Lung (tissue), 12 donors: ENCODE measurements around the gene POLDIP2. TPM values are rescaled to one million over a fixed set of nuclear protein-coding genes. Genes with fewer than 3 reads are reported as not detected.

ENCODE experiments used
- ATAC-seq: fragments of 200-7000 bp; cut with Tn5 transposase; one replicate; pipeline ENCODE4 v1.9.1; 2020; ENCODE audit warnings: moderate number of reproducible peaks; ENCODE audit not compliant: insufficient read depth, low FRiP score
- DNase-seq, 3 donors: peaks; one replicate each; pipeline ENCODE4 v3.0.0-alpha.2; 2013 to 2017
- H3K27ac ChIP-seq, 2 donors: one replicate each; pipeline ENCODE4 v1.5.1; 2013; ENCODE audit warnings: mild to moderate bottlenecking in 2 of 2, moderate library complexity in 2 of 2, control low read depth in 1 of 2, inconsistent platforms in 1 of 2, low read depth in 1 of 2, low read length in 1 of 2
- H3K27me3 ChIP-seq, 3 donors: one replicate each; pipeline ENCODE4 v1.5.1; 2013; ENCODE audit warnings: low read length in 2 of 3; ENCODE audit not compliant: control insufficient read depth in 3 of 3, insufficient read depth in 3 of 3
- H3K36me3 ChIP-seq, 4 donors: one replicate each; pipeline ENCODE4 v1.5.1; 2013; ENCODE audit warnings: low read length in 4 of 4, mild to moderate bottlenecking in 1 of 4, moderate library complexity in 1 of 4; ENCODE audit not compliant: control insufficient read depth in 4 of 4, insufficient read depth in 4 of 4
- H3K4me1 ChIP-seq, 5 donors: one replicate each; pipeline ENCODE4 v1.5.1; 2013; ENCODE audit warnings: low read length in 5 of 5, mild to moderate bottlenecking in 2 of 5, moderate library complexity in 1 of 5; ENCODE audit not compliant: control insufficient read depth in 5 of 5, insufficient read depth in 5 of 5
- H3K4me3 ChIP-seq: one replicate; pipeline ENCODE4 v1.5.1; 2013; ENCODE audit warnings: mild to moderate bottlenecking, control low read depth, moderate library complexity
- H3K9ac ChIP-seq, 2 donors: one replicate each; pipeline ENCODE4 v1.5.1; 2013; ENCODE audit warnings: low read length in 2 of 2, control low read depth in 1 of 2; ENCODE audit not compliant: insufficient read depth in 1 of 2
- H3K9me3 ChIP-seq, 4 donors: one replicate each; pipeline ENCODE4 v1.5.1; 2013; ENCODE audit warnings: low read length in 3 of 4, mild to moderate bottlenecking in 1 of 4, moderate library complexity in 1 of 4; ENCODE audit not compliant: control insufficient read depth in 4 of 4, insufficient read depth in 3 of 4
- CTCF ChIP-seq: IDR thresholded peaks from 2 replicates; pipeline ENCODE4 v1.5.1; 2012; ENCODE audit warnings: mild to moderate bottlenecking; ENCODE audit errors: control extremely low read depth, extremely low read depth
- WGBS, 2 donors: extraction: QIAGEN DNeasy Blood & Tissue Kit; methylation state at CpG; one replicate each; pipeline ENCODE4 v1.1.7; 2013; 5-methylcytosine and 5-hydroxymethylcytosine counted together
- polyA plus RNA-seq, 2 donors: library from polyadenylated mRNA; stranded (reverse); fragments of 200-250 nt; gene quantifications; one replicate each; pipeline ENCODE4 v1.2.1, GENCODE V29; 2013
- total RNA-seq, 2 donors: library from RNA; depleted of rRNA in 1 of 2; stranded (reverse); fragments of >200 nt in 1 of 2; gene quantifications; one replicate each; pipeline ENCODE4 v1.2.1, GENCODE V29; 2014 to 2021
- donor health status: control.
- donor health status: control.
- donor health status: Bipolar disorder and iron deficiency.
- donor health status: healthy.
- donor health status: DM: yes; HTN: yes; CAD: no.

The POLDIP2 gene
- total and polyA plus RNA-seq, 4 donors = 38.7 to 82.6 (median 62.3) TPM

- peaks cover 0 to 21% (median 10%) of the 10 kb centered on the region in 5 donors for H3K4me1 ChIP-seq
- H3K4me3 ChIP-seq = no peak overlapping the region
- WGBS, 2 donors = 93 to 94% methylated on average over 23 of the region's 23 CpGs
- no peak for DNase-seq
- H3K36me3 ChIP-seq = peaks cover 0 to 9% (median 0%) of the 10 kb centered on the region in 4 donors
- H3K27me3 ChIP-seq = no peaks in the 10 kb centered on the region
- no peaks in the 10 kb centered on the region for H3K9me3 ChIP-seq
- no peak for TF ChIP-seq CTCF
- H3K27ac ChIP-seq = no peak overlapping the region
- no peak overlapping the region for H3K9ac ChIP-seq
- ATAC-seq = no peak
Measured at GRCh38 chr17:28368915-28369683, 11.8 kb upstream of the POLDIP2 start.

- DNase-seq = no peak
- TF ChIP-seq CTCF = no peak
- Histone ChIP-seq H3K9ac (no peak overlapping the region), H3K36me3 (peaks cover 0 to 15% (median 5%) of the 10 kb centered on the region in 4 donors), H3K27ac (no peak overlapping the region), H3K4me1 (peaks cover 0 to 21% (median 10%) of the 10 kb centered on the region in 5 donors), H3K4me3 (no peak overlapping the region), H3K27me3 (no peaks in the 10 kb centered on the region), H3K9me3 (no peaks in the 10 kb centered on the region)
- 79 to 94% methylated on average over 5 of the region's 5 CpGs for WGBS, 2 donors
- no peak for ATAC-seq
Measured at GRCh38 chr17:28368306-28368831, 11.0 kb upstream of the POLDIP2 start.

DNA sequence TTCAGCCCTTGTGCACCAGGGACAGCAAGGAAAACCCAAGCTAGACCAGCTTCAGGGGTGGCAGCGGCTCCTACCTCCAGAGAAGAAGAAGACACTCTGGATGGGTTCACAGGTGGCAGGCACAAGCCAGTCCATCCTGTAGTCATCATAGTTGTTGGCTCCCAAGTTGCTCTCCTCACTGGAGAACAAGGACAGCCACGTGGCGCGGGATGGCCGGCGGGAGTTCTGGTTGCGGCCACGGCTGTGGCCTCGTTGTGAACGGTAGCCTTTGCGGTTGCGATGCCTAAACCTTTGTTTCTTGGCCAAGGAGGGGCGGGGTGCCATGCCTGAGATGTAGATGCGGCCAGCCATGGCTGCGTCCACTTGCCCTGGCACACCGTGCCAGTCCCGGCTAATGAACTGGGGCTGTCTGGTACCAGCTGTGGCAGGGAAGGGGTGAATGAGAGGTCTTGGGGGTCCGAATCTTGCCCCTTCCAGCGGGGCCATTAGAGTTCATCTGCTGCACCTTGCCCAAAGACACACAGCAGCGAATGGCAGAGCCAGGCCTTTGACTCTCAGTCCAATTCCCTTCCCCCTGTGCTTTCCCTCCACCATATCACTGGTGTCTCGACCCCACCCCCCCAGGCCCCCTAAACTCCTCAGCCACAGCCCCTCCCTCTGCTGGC, 10.4 kb upstream of the POLDIP2 start:
- ATAC-seq = no peak
- H3K9ac ChIP-seq = no peak overlapping the region
- no peak for TF ChIP-seq CTCF
- H3K27ac ChIP-seq = no peak overlapping the region
- no peak overlapping the region for H3K4me3 ChIP-seq
- H3K36me3 ChIP-seq = peaks cover 3 to 21% (median 9%) of the 10 kb centered on the region in 4 donors
- no peaks in the 10 kb centered on the region for H3K27me3 ChIP-seq
- DNase-seq = no peak
- WGBS, 2 donors = 90 to 97% methylated on average over 21 of the region's 21 CpGs
- peaks cover 0 to 15% (median 7%) of the 10 kb centered on the region in 5 donors for H3K4me1 ChIP-seq
- H3K9me3 ChIP-seq = no peaks in the 10 kb centered on the region
